Measurements from ENCODE around the gene ZSCAN23.

GRCh38 chr6:28402197-28402596 lies 41.1 kb downstream of the ZSCAN23 start:
- TF ChIP-seq, protein P1, sequence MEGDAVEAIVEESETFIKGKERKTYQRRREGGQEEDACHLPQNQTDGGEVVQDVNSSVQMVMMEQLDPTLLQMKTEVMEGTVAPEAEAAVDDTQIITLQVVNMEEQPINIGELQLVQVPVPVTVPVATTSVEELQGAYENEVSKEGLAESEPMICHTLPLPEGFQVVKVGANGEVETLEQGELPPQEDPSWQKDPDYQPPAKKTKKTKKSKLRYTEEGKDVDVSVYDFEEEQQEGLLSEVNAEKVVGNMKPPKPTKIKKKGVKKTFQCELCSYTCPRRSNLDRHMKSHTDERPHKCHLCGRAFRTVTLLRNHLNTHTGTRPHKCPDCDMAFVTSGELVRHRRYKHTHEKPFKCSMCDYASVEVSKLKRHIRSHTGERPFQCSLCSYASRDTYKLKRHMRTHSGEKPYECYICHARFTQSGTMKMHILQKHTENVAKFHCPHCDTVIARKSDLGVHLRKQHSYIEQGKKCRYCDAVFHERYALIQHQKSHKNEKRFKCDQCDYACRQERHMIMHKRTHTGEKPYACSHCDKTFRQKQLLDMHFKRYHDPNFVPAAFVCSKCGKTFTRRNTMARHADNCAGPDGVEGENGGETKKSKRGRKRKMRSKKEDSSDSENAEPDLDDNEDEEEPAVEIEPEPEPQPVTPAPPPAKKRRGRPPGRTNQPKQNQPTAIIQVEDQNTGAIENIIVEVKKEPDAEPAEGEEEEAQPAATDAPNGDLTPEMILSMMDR (IDR thresholded peaks at IDR 0.05 in 8 of 11, conservative IDR thresholded peaks at IDR 0.05 in 3 of 11): no peak
- TF ChIP-seq POLR2A (IDR thresholded peaks at IDR 0.05): no peak
